Spleen (tissue), 11 donors: ENCODE results near the gene EPHB2. TPM values are rescaled to one million over a fixed set of nuclear protein-coding genes. Genes with fewer than 3 reads are reported as not detected.

Experiments
- DNase-seq: peaks from one replicate; pipeline ENCODE4 v3.0.0-alpha.2; 2020
- H3K27ac ChIP-seq, 8 donors: fragments of 200-600 bp; sonication (generic) in 7 of 8; 1 replicate in 4 of 8; 2 replicates in 4 of 8; pipeline versions ENCODE4 v1.5.0 to v1.8.0; 2016 to 2021; ENCODE audit warnings: inconsistent platforms in 4 of 8, mild to moderate bottlenecking in 4 of 8, moderate library complexity in 1 of 8
- H3K27me3 ChIP-seq, 7 donors: fragments of 200-600 bp; sonication (generic) in 6 of 7; replicated peaks in 1 of 7; 1 replicate in 4 of 7; 2 replicates in 3 of 7; pipeline versions ENCODE4 v1.5.0 to v1.8.0; 2016 to 2021; ENCODE audit warnings: inconsistent platforms in 3 of 7, mild to moderate bottlenecking in 1 of 7
- H3K36me3 ChIP-seq, 6 donors: fragments of 200-600 bp; sonication (generic) in 5 of 6; 1 replicate in 4 of 6; 2 replicates in 2 of 6; pipeline versions ENCODE4 v1.5.0 to v1.8.0; 2016 to 2021; ENCODE audit warnings: inconsistent platforms in 2 of 6
- H3K4me1 ChIP-seq, 6 donors: fragments of 200-600 bp; sonication (generic) in 5 of 6; 1 replicate in 3 of 6; 2 replicates in 3 of 6; pipeline versions ENCODE4 v1.5.0 to v1.8.0; 2016 to 2021; ENCODE audit warnings: inconsistent platforms in 3 of 6
- H3K4me3 ChIP-seq, 8 donors: fragments of 200-600 bp; sonication (generic) in 7 of 8; 1 replicate in 4 of 8; 2 replicates in 4 of 8; pipeline versions ENCODE4 v1.5.0 to v1.8.0; 2016 to 2021; ENCODE audit warnings: inconsistent platforms in 4 of 8, mild to moderate bottlenecking in 4 of 8, moderate library complexity in 2 of 8
- H3K9me3 ChIP-seq, 8 donors: fragments of 200-600 bp; sonication (generic) in 7 of 8; 1 replicate in 4 of 8; 2 replicates in 4 of 8; pipeline versions ENCODE4 v1.5.0 to v1.8.0; 2016 to 2021; ENCODE audit warnings: inconsistent platforms in 4 of 8
- CTCF ChIP-seq, 11 experiments: fragments of 200-600 bp in 7 of 11; fragments of 450-650 bp in 4 of 11; sonication (generic) in 4 of 11; IDR thresholded peaks in 8 of 11; conservative IDR thresholded peaks in 3 of 11; 1 replicate in 7 of 11; 2 replicates in 4 of 11; pipeline versions ENCODE4 v1.4.0 to v1.8.0; 2016 to 2021; ENCODE audit warnings: antibody characterized with exemption in 11 of 11, inconsistent platforms in 4 of 11, mild to moderate bottlenecking in 1 of 11
- POLR2A ChIP-seq, 3 donors: fragments of 450-650 bp; IDR thresholded peaks; one replicate each; pipeline ENCODE4 v1.5.1; 2017; ENCODE audit warnings: antibody characterized with exemption in 3 of 3, mild to moderate bottlenecking in 1 of 3
- POLR2AphosphoS5 ChIP-seq, 3 donors: sonication (generic); formaldehyde crosslinking; IDR thresholded peaks; one replicate each; pipeline ENCODE4 v1.5.1; 2017; ENCODE audit warnings: antibody characterized with exemption in 3 of 3
- WGBS, 5 donors: extraction: QIAGEN DNeasy Blood & Tissue Kit in 3 of 5; methylation state at CpG; one replicate each; pipeline versions ENCODE4 v1.1.5 to v1.1.7; 2013 to 2018; 5-methylcytosine and 5-hydroxymethylcytosine counted together
- intact Hi-C: fragments of 100-400 bp; cut with DNase I; formaldehyde crosslinking; loops from one replicate; pipeline ENCODE4 v1.15.0; 2023; ENCODE audit warnings: low total_unique reads
- polyA plus RNA-seq, 3 donors: library from polyadenylated mRNA; stranded (reverse); fragments of 200-250 nt; gene quantifications; one replicate each; pipeline ENCODE4 v1.2.1, GENCODE V29; 2013
- total RNA-seq, 7 donors: library from RNA; depleted of rRNA in 3 of 7; stranded (reverse); fragments of >200 nt in 3 of 7; fragmentation: NEBNext Ultra II Directional in 4 of 7; extraction: Animal tissue kit (Norgen Biotek cat#: 25700) in 4 of 7; gene quantifications; one replicate each; pipeline versions ENCODE4 v1.1.0 to v1.2.1, GENCODE V29; 2016 to 2021
- donor health status: healthy with polysubstance abuse.
- donor health status: DM: no; HTN: no; CAD: no; lungs with moderate emphysema.
- donor health status: DM: no; HTN: no; CAD: no.
- donor health status: Bipolar disorder and iron deficiency.
- donor health status: healthy.
- donor health status: DM: no; HTN: no; CAD: no.
- donor health status: DM: yes; HTN: yes; CAD: no.

Gene EPHB2
- total and polyA plus RNA-seq, 10 donors: 0.67 to 9.3 (median 6.3) TPM

- Histone ChIP-seq H3K9me3 (no peaks in the 10 kb centered on the region), H3K36me3 (no peaks in the 10 kb centered on the region), H3K27me3 (peaks cover 0 to 7% (median 0%) of the 10 kb centered on the region in 7 donors), H3K4me1 (no peaks in the 10 kb centered on the region), H3K27ac (no peak overlapping the region), H3K4me3 (no peak overlapping the region)
- DNase-seq: peak; percentile 35
- TF ChIP-seq POLR2AphosphoS5 (IDR thresholded peaks at IDR 0.05) (no peak), POLR2A (IDR thresholded peaks at IDR 0.05) (no peak)
- WGBS, 5 donors: 75 to 80% (median 77%) methylated on average over 5 of the region's 5 CpGs
- intact Hi-C loops: no loop called here
These were observed 126.2 kb downstream of the EPHB2 start for GRCh38 chr1:22836850-22837249.

- no peaks in the 10 kb centered on the region for H3K9me3 ChIP-seq
- TF ChIP-seq POLR2A (IDR thresholded peaks at IDR 0.05) (no peak), CTCF (IDR thresholded peaks at IDR 0.05 in 8 of 11, conservative IDR thresholded peaks at IDR 0.05 in 3 of 11) (no peak), POLR2AphosphoS5 (IDR thresholded peaks at IDR 0.05) (no peak)
- H3K36me3 ChIP-seq: no peaks in the 10 kb centered on the region
- no peak for DNase-seq
- intact Hi-C loops: no loop called here
- 76 to 89% (median 87%) methylated on average over 3 of the region's 3 CpGs for WGBS, 5 donors
- H3K4me1 ChIP-seq: no peaks in the 10 kb centered on the region
- H3K4me3 ChIP-seq: no peak overlapping the region
- peaks cover 0 to 4% (median 0%) of the 10 kb centered on the region in 7 donors for H3K27me3 ChIP-seq
- H3K27ac ChIP-seq: no peak overlapping the region
These were observed 126.7 kb downstream of the EPHB2 start for GRCh38 chr1:22837332-22837731.

GRCh38 chr1:22838965-22839364 lies 128.3 kb downstream of the EPHB2 start:
- 53 to 76% (median 70%) methylated on average over 5 of the region's 5 CpGs for WGBS, 5 donors
- no peak for DNase-seq
- TF ChIP-seq POLR2A (IDR thresholded peaks at IDR 0.05): no peak
- TF ChIP-seq POLR2AphosphoS5 (IDR thresholded peaks at IDR 0.05): no peak
- TF ChIP-seq CTCF (IDR thresholded peaks at IDR 0.05 in 8 of 11, conservative IDR thresholded peaks at IDR 0.05 in 3 of 11): no peak

GRCh38 chr1:22839806-22840205 lies 129.2 kb downstream of the EPHB2 start:
- 85 to 94% (median 90%) methylated on average over 6 of the region's 6 CpGs for WGBS, 5 donors
- no peak overlapping the region for H3K4me3 ChIP-seq
- no peak for TF ChIP-seq CTCF (IDR thresholded peaks at IDR 0.05 in 8 of 11, conservative IDR thresholded peaks at IDR 0.05 in 3 of 11)
- no peak for TF ChIP-seq POLR2AphosphoS5 (IDR thresholded peaks at IDR 0.05)
- no peaks in the 10 kb centered on the region for H3K9me3 ChIP-seq
- peaks cover 0 to 14% (median 0%) of the 10 kb centered on the region in 7 donors for H3K27me3 ChIP-seq
- intact Hi-C loops: no loop called here
- H3K27ac ChIP-seq: no peak overlapping the region
- H3K4me1 ChIP-seq: no peaks in the 10 kb centered on the region
- peak; percentile 23 for DNase-seq
- no peaks in the 10 kb centered on the region for H3K36me3 ChIP-seq

More at GRCh38 chr1:22838965-22839364, 128.3 kb downstream of the EPHB2 start:
- no peaks in the 10 kb centered on the region for H3K36me3 ChIP-seq
- H3K4me1 ChIP-seq: no peaks in the 10 kb centered on the region
- no peak overlapping the region for H3K27ac ChIP-seq
- peaks cover 0 to 6% (median 0%) of the 10 kb centered on the region in 7 donors for H3K27me3 ChIP-seq
- intact Hi-C loops: no loop called here
- H3K9me3 ChIP-seq: no peaks in the 10 kb centered on the region
- H3K4me3 ChIP-seq: no peak overlapping the region

GRCh38 chr1:22841142-22841541 lies 130.5 kb downstream of the EPHB2 start:
- WGBS, 5 donors: 53 to 66% (median 59%) methylated on average over 3 of the region's 3 CpGs
- intact Hi-C loops: no loop called here
- Histone ChIP-seq H3K4me1 (no peaks in the 10 kb centered on the region), H3K4me3 (no peak overlapping the region), H3K27me3 (peaks cover 0 to 26% (median 0%) of the 10 kb centered on the region in 7 donors), H3K36me3 (no peaks in the 10 kb centered on the region), H3K9me3 (no peaks in the 10 kb centered on the region), H3K27ac (no peak overlapping the region)
- DNase-seq: no peak
- TF ChIP-seq POLR2A (IDR thresholded peaks at IDR 0.05) (no peak), CTCF (IDR thresholded peaks at IDR 0.05 in 8 of 11, conservative IDR thresholded peaks at IDR 0.05 in 3 of 11) (no peak), POLR2AphosphoS5 (IDR thresholded peaks at IDR 0.05) (no peak)
